GM19043 (cell line): Measurements from ENCODE around the gene DENND1A.

Experiments
- ATAC-seq: cut with Tn5 transposase; IDR thresholded peaks from one replicate; pipeline ENCODE4 v1.9.1; 2021; ENCODE audit warnings: low read depth; ENCODE audit not compliant: unreplicated experiment

DENND1A gene

GRCh38 chr9:123513554-123513953 is 416.4 kb downstream of the DENND1A start:
- ATAC-seq = no peak

- no peak for ATAC-seq
Observed at GRCh38 chr9:123511326-123512277, 418.3 kb downstream of the DENND1A start.

GRCh38 chr9:123509646-123510045 is 420.3 kb downstream of the DENND1A start:
- ATAC-seq = no peak

- ATAC-seq = no peak
Observed at GRCh38 chr9:123508048-123508447, 421.9 kb downstream of the DENND1A start.

GRCh38 chr9:123505496-123505895 is 424.4 kb downstream of the DENND1A start:
- no peak for ATAC-seq

GRCh38 chr9:123500336-123500735 is 429.6 kb downstream of the DENND1A start:
- no peak for ATAC-seq

- no peak for ATAC-seq
Observed at GRCh38 chr9:123497830-123498229, 432.1 kb downstream of the DENND1A start.

- no peak for ATAC-seq
Observed at GRCh38 chr9:123495731-123496130, 434.2 kb downstream of the DENND1A start.

- ATAC-seq = no peak
Observed at GRCh38 chr9:123493627-123494026, 436.3 kb downstream of the DENND1A start.

GRCh38 chr9:123490688-123491087 is 439.2 kb downstream of the DENND1A start:
- ATAC-seq = no peak

- no peak for ATAC-seq
Observed at GRCh38 chr9:123488722-123489321, 441.1 kb downstream of the DENND1A start.

GRCh38 chr9:123487944-123488548 is 441.9 kb downstream of the DENND1A start:
- no peak for ATAC-seq

GRCh38 chr9:123486431-123486830 is 443.5 kb downstream of the DENND1A start:
- ATAC-seq = no peak

- no peak for ATAC-seq
Observed at GRCh38 chr9:123485216-123485615, 444.7 kb downstream of the DENND1A start.

- ATAC-seq = no peak
Observed at GRCh38 chr9:123484130-123484529, 445.8 kb downstream of the DENND1A start.

- no peak for ATAC-seq
Observed at GRCh38 chr9:123483191-123483803, 446.6 kb downstream of the DENND1A start.

- no peak for ATAC-seq
Observed at GRCh38 chr9:123482295-123482968, 447.5 kb downstream of the DENND1A start.

GRCh38 chr9:123481209-123481865 is 448.6 kb downstream of the DENND1A start:
- no peak for ATAC-seq

GRCh38 chr9:123480791-123481190 is 449.1 kb downstream of the DENND1A start:
- no peak for ATAC-seq

GRCh38 chr9:123480096-123480495 is 449.8 kb downstream of the DENND1A start:
- ATAC-seq = no peak
